ENCODE data around the gene CYB5R4. TPM values are rescaled to one million over a fixed set of nuclear protein-coding genes. Genes with fewer than 3 reads are reported as not detected.
"Not testable (repeated sequence)": the region's sequence is repeated elsewhere in the genome, so short reads cannot be mapped to it uniquely, and the experiment has no call there.

The CYB5R4 gene
- total RNA-seq, 4 donors from 2014 or later, result 5.3 to 16.5 (median 10.6) TPM

DNA sequence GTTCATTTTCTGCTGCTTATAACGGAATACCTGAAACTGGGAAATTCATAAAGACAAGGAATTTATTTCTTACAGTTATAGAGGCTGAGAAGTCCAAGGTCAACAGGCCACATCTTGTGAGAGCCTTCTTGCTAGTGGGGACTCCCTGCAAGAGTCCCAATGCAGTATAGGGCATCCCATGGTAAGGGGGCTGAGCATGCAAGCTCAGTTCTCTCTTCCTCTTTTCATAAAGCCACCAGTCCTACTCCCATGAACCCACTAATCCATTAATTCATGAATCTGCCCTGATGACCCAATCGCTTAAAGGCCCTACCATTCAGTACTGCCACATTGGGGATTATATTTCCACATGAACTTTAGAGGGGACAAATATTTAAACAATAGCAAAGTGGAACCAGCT lies 26.5 kb downstream of the CYB5R4 start:
- Histone ChIP-seq H3K27me3 (no peaks in the 10 kb centered on the region), H3K36me3 (no peaks in the 10 kb centered on the region), H3K4me3 (no peak overlapping the region), H3K9me3 (no peaks in the 10 kb centered on the region), H3K4me1 (no peaks in the 10 kb centered on the region), H3K27ac (no peak overlapping the region)
- no peak for TF ChIP-seq POLR2A (IDR thresholded peaks at IDR 0.05)
- no peak for DNase-seq

DNA sequence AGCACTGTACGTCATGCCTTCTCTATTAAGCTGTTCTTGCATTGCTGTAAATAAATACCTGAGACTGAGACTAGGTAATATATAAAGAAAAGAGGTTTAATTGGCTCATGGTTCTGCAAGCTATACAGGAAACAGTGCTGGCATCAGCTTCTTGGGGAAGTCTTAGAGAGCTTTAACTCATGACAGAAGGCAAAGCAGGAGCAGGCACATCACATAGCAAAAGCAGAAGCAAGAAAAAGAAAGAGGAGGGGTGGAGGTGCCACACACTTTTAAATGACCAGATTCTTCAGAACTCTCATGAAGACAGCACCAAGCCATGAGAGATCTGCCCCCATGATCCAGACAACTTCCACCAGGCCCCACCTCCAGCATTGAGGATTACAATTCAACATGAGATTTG lies 30.1 kb downstream of the CYB5R4 start:
- no peaks in the 10 kb centered on the region for H3K9me3 ChIP-seq
- TF ChIP-seq, protein P1, sequence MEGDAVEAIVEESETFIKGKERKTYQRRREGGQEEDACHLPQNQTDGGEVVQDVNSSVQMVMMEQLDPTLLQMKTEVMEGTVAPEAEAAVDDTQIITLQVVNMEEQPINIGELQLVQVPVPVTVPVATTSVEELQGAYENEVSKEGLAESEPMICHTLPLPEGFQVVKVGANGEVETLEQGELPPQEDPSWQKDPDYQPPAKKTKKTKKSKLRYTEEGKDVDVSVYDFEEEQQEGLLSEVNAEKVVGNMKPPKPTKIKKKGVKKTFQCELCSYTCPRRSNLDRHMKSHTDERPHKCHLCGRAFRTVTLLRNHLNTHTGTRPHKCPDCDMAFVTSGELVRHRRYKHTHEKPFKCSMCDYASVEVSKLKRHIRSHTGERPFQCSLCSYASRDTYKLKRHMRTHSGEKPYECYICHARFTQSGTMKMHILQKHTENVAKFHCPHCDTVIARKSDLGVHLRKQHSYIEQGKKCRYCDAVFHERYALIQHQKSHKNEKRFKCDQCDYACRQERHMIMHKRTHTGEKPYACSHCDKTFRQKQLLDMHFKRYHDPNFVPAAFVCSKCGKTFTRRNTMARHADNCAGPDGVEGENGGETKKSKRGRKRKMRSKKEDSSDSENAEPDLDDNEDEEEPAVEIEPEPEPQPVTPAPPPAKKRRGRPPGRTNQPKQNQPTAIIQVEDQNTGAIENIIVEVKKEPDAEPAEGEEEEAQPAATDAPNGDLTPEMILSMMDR (IDR thresholded peaks at IDR 0.05), result no peak
- DNase-seq, result no peak

GRCh38 chr6:83890520-83890919 lies 31.0 kb downstream of the CYB5R4 start:
- Histone ChIP-seq H3K27ac (no peak overlapping the region), H3K9me3 (no peaks in the 10 kb centered on the region), H3K27me3 (no peaks in the 10 kb centered on the region), H3K4me1 (no peaks in the 10 kb centered on the region), H3K36me3 (peaks cover 0 to 4% (median 0%) of the 10 kb centered on the region in 3 donors), H3K4me3 (no peak overlapping the region)
- TF ChIP-seq, protein P1 (IDR thresholded peaks at IDR 0.05), result no peak
- TF ChIP-seq POLR2A (IDR thresholded peaks at IDR 0.05), result no peak
- DNase-seq, result no peak

More for the DNA sequence above, 30.1 kb downstream of the CYB5R4 start:
- Histone ChIP-seq H3K4me1 (no peaks in the 10 kb centered on the region), H3K4me3 (no peak overlapping the region), H3K27ac (no peak overlapping the region), H3K36me3 (no peaks in the 10 kb centered on the region), H3K27me3 (no peaks in the 10 kb centered on the region)

DNA sequence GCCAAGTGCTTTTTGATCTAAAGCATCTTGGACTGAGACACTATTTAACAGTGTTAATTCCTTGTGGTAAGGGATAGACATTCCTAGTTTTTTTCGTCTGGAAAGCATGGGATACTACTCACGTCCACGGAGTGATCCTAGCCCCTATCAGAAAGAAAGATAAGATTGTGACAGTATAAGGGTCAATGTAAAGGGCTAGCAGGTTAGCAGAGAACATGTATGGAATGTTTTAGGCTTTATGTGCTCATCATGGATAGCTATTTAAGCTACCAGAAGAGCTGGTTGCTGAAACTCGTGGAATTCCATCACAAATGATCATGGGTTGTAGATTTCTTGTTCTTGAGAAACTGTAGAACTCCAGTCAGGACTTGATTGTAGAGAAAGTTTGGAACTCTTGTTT lies 32.1 kb downstream of the CYB5R4 start:
- no peaks in the 10 kb centered on the region for H3K4me1 ChIP-seq
- no peak for DNase-seq
- no peaks in the 10 kb centered on the region for H3K9me3 ChIP-seq
- H3K27ac ChIP-seq, result no peak overlapping the region
- peaks cover 0 to 4% (median 0%) of the 10 kb centered on the region in 3 donors for H3K36me3 ChIP-seq
- H3K4me3 ChIP-seq, result no peak overlapping the region
- H3K27me3 ChIP-seq, result no peaks in the 10 kb centered on the region
- no peak for TF ChIP-seq POLR2A (IDR thresholded peaks at IDR 0.05)
- TF ChIP-seq, protein P1 (IDR thresholded peaks at IDR 0.05), result no peak

DNA sequence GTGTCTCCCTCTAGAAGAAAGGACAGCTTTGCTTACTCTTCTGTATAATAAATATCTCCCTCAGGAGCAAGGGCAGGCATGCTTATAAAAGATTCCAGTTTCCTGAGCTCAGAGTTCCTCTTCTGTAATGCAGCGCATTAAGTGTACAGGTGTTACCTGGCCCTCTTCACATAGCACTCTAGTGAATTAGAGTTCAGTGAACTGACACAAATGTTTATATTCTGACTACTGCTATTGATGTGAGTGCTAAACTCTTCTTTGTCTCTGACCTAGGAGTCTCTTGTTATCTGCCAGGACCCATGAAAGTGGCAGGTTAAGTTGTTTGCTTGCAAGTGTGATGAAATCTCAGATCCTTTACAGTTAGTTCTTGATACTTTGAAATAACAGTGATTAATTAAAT lies 33.5 kb downstream of the CYB5R4 start:
- no peaks in the 10 kb centered on the region for H3K27me3 ChIP-seq
- no peak overlapping the region for H3K4me3 ChIP-seq
- H3K9me3 ChIP-seq, result no peaks in the 10 kb centered on the region
- no peak overlapping the region for H3K27ac ChIP-seq
- H3K36me3 ChIP-seq, result peaks cover 0 to 4% (median 0%) of the 10 kb centered on the region in 3 donors
- DNase-seq, result no peak
- no peak for TF ChIP-seq POLR2A (IDR thresholded peaks at IDR 0.05)
- TF ChIP-seq, protein P1 (IDR thresholded peaks at IDR 0.05), result no peak
- no peaks in the 10 kb centered on the region for H3K4me1 ChIP-seq

GRCh38 chr6:83897094-83897493 lies 37.6 kb downstream of the CYB5R4 start:
- not testable (repeated sequence) for DNase-seq, H3K27me3 ChIP-seq, H3K4me3 ChIP-seq, H3K36me3 ChIP-seq, H3K4me1 ChIP-seq, H3K27ac ChIP-seq, H3K9me3 ChIP-seq

GRCh38 chr6:83901624-83902023 lies 42.1 kb downstream of the CYB5R4 start:
- peaks cover 0 to 4% (median 0%) of the 10 kb centered on the region in 4 donors for H3K9me3 ChIP-seq
- H3K36me3 ChIP-seq, result no peaks in the 10 kb centered on the region
- H3K4me3 ChIP-seq, result no peak overlapping the region
- H3K27ac ChIP-seq, result no peak overlapping the region
- no peaks in the 10 kb centered on the region for H3K4me1 ChIP-seq
- DNase-seq, result no peak
- H3K27me3 ChIP-seq, result no peaks in the 10 kb centered on the region
- TF ChIP-seq, protein P1 (IDR thresholded peaks at IDR 0.05), result no peak
- no peak for TF ChIP-seq POLR2A (IDR thresholded peaks at IDR 0.05)

All from Peyer's patch (tissue), 4 donors.